Peyer's patch (tissue), 4 donors: ENCODE results near the gene BRI3BP. TPM values are rescaled to one million over a fixed set of nuclear protein-coding genes. Genes with fewer than 3 reads are reported as not detected.
"Not testable (repeated sequence)": the region's sequence is repeated elsewhere in the genome, so short reads cannot be mapped to it uniquely, and the experiment has no call there.

ENCODE experiments used
- DNase-seq, 3 donors: peaks; one replicate each; pipeline ENCODE4 v3.0.0-alpha.2; 2017 to 2019
- H3K27ac ChIP-seq, 4 donors: fragments of 200-600 bp; sonication (generic); one replicate each; pipeline ENCODE4 v1.5.1; 2016 to 2019
- H3K27me3 ChIP-seq, 2 donors: fragments of 200-600 bp; sonication (generic); one replicate each; pipeline ENCODE4 v1.5.1; 2019
- H3K36me3 ChIP-seq, 3 donors: fragments of 200-600 bp; sonication (generic); one replicate each; pipeline ENCODE4 v1.5.1; 2016 to 2019
- H3K4me1 ChIP-seq, 4 donors: fragments of 200-600 bp; sonication (generic); one replicate each; pipeline ENCODE4 v1.5.1; 2016 to 2019
- H3K4me3 ChIP-seq, 4 donors: fragments of 200-600 bp; sonication (generic); 1 replicate in 3 of 4; 2 replicates in 1 of 4; pipeline ENCODE4 v1.5.1; 2016 to 2019; ENCODE audit warnings: mild to moderate bottlenecking in 1 of 4
- H3K9me3 ChIP-seq, 4 donors: fragments of 200-600 bp; sonication (generic); one replicate each; pipeline ENCODE4 v1.5.1; 2016 to 2019; ENCODE audit warnings: mild to moderate bottlenecking in 1 of 4
- CTCF ChIP-seq, 6 experiments: fragments of 450-650 bp in 4 of 6; fragments of 200-600 bp in 2 of 6; sonication (generic) in 1 of 6; IDR thresholded peaks; one replicate each; pipeline ENCODE4 v1.5.1; 2017 to 2019; ENCODE audit warnings: antibody characterized with exemption in 6 of 6, mild to moderate bottlenecking in 3 of 6, moderate library complexity in 1 of 6
- POLR2A ChIP-seq, 2 donors: fragments of 450-650 bp; IDR thresholded peaks; one replicate each; pipeline ENCODE4 v1.5.1; 2017; ENCODE audit warnings: antibody characterized with exemption in 2 of 2, mild to moderate bottlenecking in 2 of 2, moderate library complexity in 2 of 2
- total RNA-seq, 4 donors: library from RNA; depleted of rRNA; stranded (reverse); fragments of >200 nt; gene quantifications; one replicate each; pipeline ENCODE4 v1.1.0, GENCODE V29; 2016

BRI3BP gene
- total RNA-seq, 4 donors from 2014 or later: 13.2 to 55.2 (median 41.8) TPM

GRCh38 chr12:125053821-125054220 lies 60.4 kb downstream of the BRI3BP start:
- H3K9me3 ChIP-seq: no peaks in the 10 kb centered on the region
- H3K4me3 ChIP-seq: no peak overlapping the region
- H3K36me3 ChIP-seq: no peaks in the 10 kb centered on the region
- H3K27ac ChIP-seq: no peak overlapping the region
- no peaks in the 10 kb centered on the region for H3K27me3 ChIP-seq
- TF ChIP-seq CTCF (IDR thresholded peaks at IDR 0.05): no peak
- DNase-seq: no peak
- H3K4me1 ChIP-seq: peaks cover 0 to 3% (median 2%) of the 10 kb centered on the region in 4 donors

- no peak for DNase-seq
- Histone ChIP-seq H3K27me3 (no peaks in the 10 kb centered on the region), H3K4me3 (no peak overlapping the region), H3K4me1 (no peaks in the 10 kb centered on the region), H3K9me3 (no peaks in the 10 kb centered on the region), H3K27ac (no peak overlapping the region), H3K36me3 (no peaks in the 10 kb centered on the region)
- no peak for TF ChIP-seq POLR2A (IDR thresholded peaks at IDR 0.05)
- no peak for TF ChIP-seq CTCF (IDR thresholded peaks at IDR 0.05)
Measured at GRCh38 chr12:125055591-125055990, 62.1 kb downstream of the BRI3BP start.

- DNase-seq: no peak
- Histone ChIP-seq H3K27ac (no peak overlapping the region), H3K4me1 (no peaks in the 10 kb centered on the region), H3K27me3 (no peaks in the 10 kb centered on the region), H3K4me3 (no peak overlapping the region), H3K36me3 (no peaks in the 10 kb centered on the region), H3K9me3 (no peaks in the 10 kb centered on the region)
- TF ChIP-seq CTCF (IDR thresholded peaks at IDR 0.05) (no peak), POLR2A (IDR thresholded peaks at IDR 0.05) (no peak)
Measured at GRCh38 chr12:125056306-125056705, 62.9 kb downstream of the BRI3BP start.

GRCh38 chr12:125057708-125058107 lies 64.3 kb downstream of the BRI3BP start:
- Histone ChIP-seq H3K4me3 (no peak overlapping the region), H3K36me3 (no peaks in the 10 kb centered on the region), H3K27ac (no peak overlapping the region), H3K4me1 (no peaks in the 10 kb centered on the region), H3K27me3 (no peaks in the 10 kb centered on the region), H3K9me3 (no peaks in the 10 kb centered on the region)
- no peak for DNase-seq
- TF ChIP-seq POLR2A (IDR thresholded peaks at IDR 0.05) (no peak), CTCF (IDR thresholded peaks at IDR 0.05) (no peak)

GRCh38 chr12:125061229-125061628 lies 67.8 kb downstream of the BRI3BP start:
- H3K4me3 ChIP-seq: no peak overlapping the region
- DNase-seq: no peak
- TF ChIP-seq CTCF (IDR thresholded peaks at IDR 0.05) (no peak), POLR2A (IDR thresholded peaks at IDR 0.05) (no peak)
- H3K27me3 ChIP-seq: no peaks in the 10 kb centered on the region
- no peaks in the 10 kb centered on the region for H3K9me3 ChIP-seq
- H3K36me3 ChIP-seq: no peaks in the 10 kb centered on the region
- no peak overlapping the region for H3K27ac ChIP-seq
- H3K4me1 ChIP-seq: peaks cover 0 to 7% (median 1%) of the 10 kb centered on the region in 4 donors

GRCh38 chr12:125063522-125063921 lies 70.1 kb downstream of the BRI3BP start:
- not testable (repeated sequence) for H3K36me3 ChIP-seq, DNase-seq, H3K27me3 ChIP-seq, H3K4me3 ChIP-seq, H3K27ac ChIP-seq, H3K9me3 ChIP-seq
- peaks cover 0 to 19% (median 1%) of the 10 kb centered on the region in 4 donors for H3K4me1 ChIP-seq
